ENCODE results near the gene INPP4B. TPM values are rescaled to one million over a fixed set of nuclear protein-coding genes. Genes with fewer than 3 reads are reported as not detected.

INPP4B gene
- total RNA-seq, 1 donor from 2014 or later, result 32.7 TPM

DNA sequence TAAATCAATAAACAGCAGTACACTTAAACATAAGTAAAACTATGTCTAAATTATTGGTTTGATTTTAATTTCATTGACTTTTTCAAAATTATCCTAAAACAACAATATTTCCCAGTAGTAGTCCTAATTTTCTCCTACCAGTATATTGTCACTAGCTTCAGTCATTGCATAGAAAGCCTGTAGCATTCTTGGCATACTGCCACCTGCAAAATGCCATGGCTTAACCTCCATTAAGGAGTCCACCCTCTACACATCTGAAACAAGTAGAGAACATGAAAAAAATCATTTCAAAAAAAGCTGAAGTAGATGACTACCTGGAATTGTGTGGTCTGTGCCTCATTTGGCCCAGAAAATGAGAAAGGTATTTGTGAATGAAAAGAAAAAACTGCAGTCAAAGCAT lies 348.5 kb downstream of the INPP4B start:
- H3K36me3 ChIP-seq, result no peaks in the 10 kb centered on the region
- H3K9me3 ChIP-seq, result no peaks in the 10 kb centered on the region
- H3K27ac ChIP-seq, result no peak overlapping the region
- no peak overlapping the region for H3K4me3 ChIP-seq
- DNase-seq (ENCODE audit: low spot score in 2 of 2), result no peak
- H3K27me3 ChIP-seq, result no peaks in the 10 kb centered on the region
- no peaks in the 10 kb centered on the region for H3K4me1 ChIP-seq
- intact Hi-C loops (cut with DNase I), result no loop called here
- TF ChIP-seq, protein P1, sequence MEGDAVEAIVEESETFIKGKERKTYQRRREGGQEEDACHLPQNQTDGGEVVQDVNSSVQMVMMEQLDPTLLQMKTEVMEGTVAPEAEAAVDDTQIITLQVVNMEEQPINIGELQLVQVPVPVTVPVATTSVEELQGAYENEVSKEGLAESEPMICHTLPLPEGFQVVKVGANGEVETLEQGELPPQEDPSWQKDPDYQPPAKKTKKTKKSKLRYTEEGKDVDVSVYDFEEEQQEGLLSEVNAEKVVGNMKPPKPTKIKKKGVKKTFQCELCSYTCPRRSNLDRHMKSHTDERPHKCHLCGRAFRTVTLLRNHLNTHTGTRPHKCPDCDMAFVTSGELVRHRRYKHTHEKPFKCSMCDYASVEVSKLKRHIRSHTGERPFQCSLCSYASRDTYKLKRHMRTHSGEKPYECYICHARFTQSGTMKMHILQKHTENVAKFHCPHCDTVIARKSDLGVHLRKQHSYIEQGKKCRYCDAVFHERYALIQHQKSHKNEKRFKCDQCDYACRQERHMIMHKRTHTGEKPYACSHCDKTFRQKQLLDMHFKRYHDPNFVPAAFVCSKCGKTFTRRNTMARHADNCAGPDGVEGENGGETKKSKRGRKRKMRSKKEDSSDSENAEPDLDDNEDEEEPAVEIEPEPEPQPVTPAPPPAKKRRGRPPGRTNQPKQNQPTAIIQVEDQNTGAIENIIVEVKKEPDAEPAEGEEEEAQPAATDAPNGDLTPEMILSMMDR (IDR thresholded peaks at IDR 0.05), result no peak

DNA sequence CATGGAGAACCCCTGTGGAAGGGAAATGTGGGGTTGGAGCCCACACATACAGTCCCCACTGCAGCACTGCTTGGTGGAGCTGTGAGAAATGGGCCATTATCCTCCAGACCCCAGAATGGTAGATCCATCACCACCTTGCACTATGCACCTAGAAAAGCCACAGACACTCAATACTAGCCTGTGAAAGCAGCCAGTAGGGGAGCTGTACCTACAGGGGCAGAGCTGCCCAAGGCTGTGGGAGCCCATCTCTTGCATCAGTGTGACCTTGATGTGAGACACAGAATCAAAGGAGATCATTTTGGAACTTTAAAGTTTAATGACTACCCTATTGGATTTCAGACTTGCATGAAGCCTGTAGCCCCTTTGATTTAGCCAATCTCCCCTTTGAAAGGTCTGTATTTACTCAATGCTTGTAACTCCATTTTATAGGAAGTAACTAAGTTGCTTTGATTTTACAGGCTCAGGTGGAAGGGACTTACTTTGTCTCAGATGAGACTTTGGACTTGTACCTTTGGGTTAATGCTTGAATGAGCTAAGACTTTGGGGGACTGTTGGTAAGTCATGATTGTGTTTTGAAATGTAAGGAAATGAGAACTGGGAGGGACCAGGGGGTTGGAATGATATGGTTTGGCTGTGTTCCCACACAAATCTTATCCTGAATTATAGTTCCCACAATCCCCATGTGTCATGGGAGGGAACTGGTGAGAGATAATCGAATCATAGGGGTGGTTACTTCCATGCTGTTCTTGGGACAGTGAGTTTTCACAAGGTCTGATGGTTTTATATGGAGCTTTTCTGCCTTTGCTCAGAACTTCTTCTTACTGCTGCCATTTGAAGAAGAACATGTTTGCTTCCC lies 352.6 kb downstream of the INPP4B start:
- intact Hi-C loops (cut with DNase I), result no loop called here
- H3K9me3 ChIP-seq, result no peaks in the 10 kb centered on the region
- H3K36me3 ChIP-seq, result no peaks in the 10 kb centered on the region
- TF ChIP-seq, protein P1 (IDR thresholded peaks at IDR 0.05), result no peak
- H3K27me3 ChIP-seq, result no peaks in the 10 kb centered on the region
- H3K4me3 ChIP-seq, result no peak overlapping the region
- H3K27ac ChIP-seq, result no peak overlapping the region
- no peaks in the 10 kb centered on the region for H3K4me1 ChIP-seq
- no peak for DNase-seq (ENCODE audit: low spot score in 2 of 2)

DNA sequence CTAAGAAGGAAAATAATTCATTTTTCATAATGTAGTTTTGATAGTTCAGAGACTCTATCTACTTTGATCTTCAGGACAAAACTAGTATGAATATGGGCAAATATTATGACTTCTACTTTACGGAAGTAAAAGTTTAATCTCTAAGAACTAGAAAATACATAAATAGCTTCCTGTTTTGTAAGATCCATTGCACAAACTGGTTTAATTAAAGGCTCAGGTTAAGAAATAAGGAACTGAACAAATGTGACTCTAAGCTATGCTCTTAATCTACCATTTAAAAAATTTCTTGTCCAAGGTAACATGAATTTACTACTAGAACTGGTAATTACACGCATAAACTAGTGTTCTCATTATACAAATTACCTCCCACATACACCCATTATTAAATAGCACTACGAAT lies 360.6 kb downstream of the INPP4B start:
- TF ChIP-seq, protein P1 (IDR thresholded peaks at IDR 0.05), result no peak
- intact Hi-C loops (cut with DNase I), result no loop called here
- no peak overlapping the region for H3K4me3 ChIP-seq
- H3K27me3 ChIP-seq, result no peaks in the 10 kb centered on the region
- H3K4me1 ChIP-seq, result no peaks in the 10 kb centered on the region
- no peak for DNase-seq (ENCODE audit: low spot score in 2 of 2)
- no peaks in the 10 kb centered on the region for H3K36me3 ChIP-seq
- no peaks in the 10 kb centered on the region for H3K9me3 ChIP-seq
- H3K27ac ChIP-seq, result no peak overlapping the region

- no peak overlapping the region for H3K27ac ChIP-seq
- H3K27me3 ChIP-seq, result no peaks in the 10 kb centered on the region
- intact Hi-C loops (cut with DNase I), result no loop called here
- H3K36me3 ChIP-seq, result no peaks in the 10 kb centered on the region
- DNase-seq (ENCODE audit: low spot score in 2 of 2), result no peak
- no peaks in the 10 kb centered on the region for H3K9me3 ChIP-seq
- no peak overlapping the region for H3K4me3 ChIP-seq
- no peaks in the 10 kb centered on the region for H3K4me1 ChIP-seq
- TF ChIP-seq, protein P1 (IDR thresholded peaks at IDR 0.05), result no peak
Observed at GRCh38 chr4:142480244-142480643, 365.9 kb downstream of the INPP4B start.

DNA sequence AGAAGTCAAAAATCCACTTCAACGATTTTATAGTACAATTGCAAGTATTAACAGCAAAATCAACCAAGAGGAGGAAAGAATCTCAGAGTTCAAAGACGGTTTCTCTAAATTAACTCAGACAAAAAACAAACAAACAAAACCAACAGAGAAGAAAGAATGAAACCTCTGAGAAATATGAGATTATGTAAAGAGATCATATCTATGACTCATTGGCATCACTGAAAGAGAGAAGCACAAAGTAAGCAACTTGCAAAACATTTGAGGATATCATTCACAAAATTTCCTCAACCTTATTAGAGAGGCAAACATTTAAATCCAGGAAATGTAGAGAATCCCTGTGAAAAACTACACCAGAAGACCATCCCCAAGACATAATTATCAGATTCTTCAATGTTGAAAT lies 370.4 kb downstream of the INPP4B start:
- H3K27me3 ChIP-seq, result no peaks in the 10 kb centered on the region
- TF ChIP-seq, protein P1 (IDR thresholded peaks at IDR 0.05), result no peak
- H3K9me3 ChIP-seq, result no peaks in the 10 kb centered on the region
- H3K36me3 ChIP-seq, result no peaks in the 10 kb centered on the region
- DNase-seq (ENCODE audit: low spot score in 2 of 2), result no peak
- H3K4me3 ChIP-seq, result no peak overlapping the region
- H3K27ac ChIP-seq, result no peak overlapping the region
- intact Hi-C loops (cut with DNase I), result no loop called here
- H3K4me1 ChIP-seq, result no peaks in the 10 kb centered on the region

Data from ascending aorta (tissue), 2 donors.